ENCODE data around the gene HNRNPA2B1.
A peak's percentile ranks its signal among the peaks of the same experiment; 100 is the strongest.
"Not testable (repeated sequence)": the region's sequence is repeated elsewhere in the genome, so short reads cannot be mapped to it uniquely, and the experiment has no call there.

HNRNPA2B1 gene

DNA sequence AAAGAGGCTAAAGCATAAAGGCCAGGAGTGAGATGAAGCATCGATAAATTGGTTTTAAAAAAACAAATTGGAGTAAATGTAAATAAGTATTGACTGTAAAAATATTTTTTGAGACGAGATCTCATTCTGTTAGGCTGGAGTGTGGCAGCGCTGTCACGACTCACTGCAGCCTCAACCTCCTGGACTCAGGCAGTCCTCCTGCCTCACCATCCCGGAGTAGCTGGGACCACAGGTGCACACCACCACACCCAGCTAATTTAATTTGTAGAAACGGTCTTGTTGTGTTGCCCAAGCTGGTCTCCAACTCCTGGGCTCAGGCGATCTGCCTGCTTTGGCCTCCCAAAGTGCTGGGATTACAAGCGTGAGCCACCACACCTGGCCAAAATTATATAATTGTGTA is 17.8 kb downstream of the HNRNPA2B1 start:
- peak overlapping the region; percentile 9 for H3K27ac Mint-ChIP-seq
- H3K36me3 Mint-ChIP-seq (ENCODE audit: low read depth) = peaks cover 73% of the 10 kb centered on the region
- peaks cover 65% of the 10 kb centered on the region for H3K4me1 Mint-ChIP-seq (ENCODE audit: low read depth)

DNA sequence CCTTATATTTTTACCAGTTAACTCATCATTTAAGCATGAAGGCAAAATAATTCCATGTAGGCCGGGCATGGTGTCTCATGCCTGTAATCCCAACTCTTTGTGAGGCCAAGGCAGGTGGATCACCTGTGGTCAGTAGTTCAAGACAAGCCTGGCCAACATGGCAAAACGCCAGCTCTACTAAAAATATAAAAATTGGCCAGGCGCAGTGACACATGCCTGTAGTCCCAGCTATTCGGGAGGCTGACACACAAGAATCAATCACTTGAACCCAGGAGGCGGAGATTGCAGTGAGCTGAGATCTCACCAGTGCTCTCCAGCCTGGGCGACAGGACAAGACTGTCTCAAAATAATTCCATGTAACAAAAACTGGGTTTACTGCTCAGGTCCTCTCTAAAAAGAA is 18.3 kb downstream of the HNRNPA2B1 start:
- Mint-ChIP-seq H3K36me3 (ENCODE audit: low read depth) (peaks cover 69% of the 10 kb centered on the region), H3K4me3 (no peak overlapping the region), H3K9me3 (no peaks in the 10 kb centered on the region), H3K27ac (peak overlapping the region; percentile 9), H3K4me1 (ENCODE audit: low read depth) (peaks cover 65% of the 10 kb centered on the region), H3K27me3 (no peaks in the 10 kb centered on the region)

More for the DNA sequence above, 17.8 kb downstream of the HNRNPA2B1 start:
- Mint-ChIP-seq H3K9me3 (no peaks in the 10 kb centered on the region), H3K4me3 (no peak overlapping the region), H3K27me3 (no peaks in the 10 kb centered on the region)

DNA sequence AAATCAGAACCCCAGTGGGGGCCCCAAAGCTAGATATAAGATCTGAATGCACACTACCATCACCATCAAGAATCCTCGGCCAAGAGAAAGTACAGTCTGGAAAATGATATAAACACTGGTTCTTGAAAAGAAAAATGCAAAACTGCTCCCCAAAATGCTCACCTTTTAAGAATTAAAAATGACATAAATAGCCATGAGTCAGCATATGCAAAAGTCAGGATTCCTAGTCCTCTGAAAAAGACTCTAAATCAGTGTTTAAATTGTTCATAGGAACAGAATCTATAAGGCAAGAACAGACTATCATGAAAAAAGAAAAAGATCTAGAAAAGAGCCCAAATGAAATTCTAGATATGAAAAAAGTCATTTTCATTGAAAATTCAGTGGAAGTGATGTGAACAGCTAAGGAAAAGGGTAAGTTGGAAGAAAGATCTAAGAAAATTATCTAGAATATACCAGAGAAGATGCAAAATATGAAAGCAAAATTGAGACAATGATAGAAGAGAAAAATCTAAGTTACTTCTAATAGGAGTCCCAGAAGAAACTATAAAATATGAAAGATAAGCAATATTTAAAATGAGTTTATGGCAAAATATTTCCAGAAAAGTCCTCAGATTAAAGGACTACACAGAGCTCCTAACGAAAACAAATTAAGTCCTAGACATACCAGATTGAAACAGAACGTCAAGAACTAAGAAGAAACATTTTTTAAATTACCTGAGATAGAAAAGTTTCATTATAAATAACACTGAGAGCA is 18.9 kb downstream of the HNRNPA2B1 start:
- peaks cover 61% of the 10 kb centered on the region for H3K4me1 Mint-ChIP-seq (ENCODE audit: low read depth)
- H3K36me3 Mint-ChIP-seq (ENCODE audit: low read depth) = peaks cover 62% of the 10 kb centered on the region
- H3K27ac Mint-ChIP-seq = peak overlapping the region; percentile 86
- no peaks in the 10 kb centered on the region for H3K27me3 Mint-ChIP-seq
- peak overlapping the region; percentile 31 for H3K4me3 Mint-ChIP-seq
- H3K9me3 Mint-ChIP-seq = no peaks in the 10 kb centered on the region

DNA sequence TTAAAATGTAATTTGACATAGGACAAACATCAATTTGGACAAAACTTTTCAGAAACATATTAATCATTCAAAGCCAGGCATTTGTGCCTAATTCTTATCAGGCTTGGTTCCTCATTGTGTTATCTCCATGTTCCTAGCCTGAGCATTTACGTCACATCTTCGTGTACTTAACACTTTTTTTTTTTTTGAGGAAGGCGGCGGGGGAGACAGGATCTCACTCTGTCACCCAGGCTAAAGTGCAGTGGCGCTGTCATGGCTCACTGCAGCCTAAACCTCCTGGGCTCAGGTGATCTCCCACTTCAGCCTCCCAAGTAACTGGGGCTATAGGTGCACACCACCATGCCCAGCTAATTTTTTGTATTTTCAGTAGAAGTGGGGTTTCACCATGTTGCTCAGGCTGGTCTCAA is 19.8 kb downstream of the HNRNPA2B1 start:
- H3K9me3 Mint-ChIP-seq = no peaks in the 10 kb centered on the region
- peaks cover 56% of the 10 kb centered on the region for H3K36me3 Mint-ChIP-seq (ENCODE audit: low read depth)
- H3K4me3 Mint-ChIP-seq = no peak overlapping the region
- peak overlapping the region; percentile 4 for H3K27ac Mint-ChIP-seq
- peaks cover 53% of the 10 kb centered on the region for H3K4me1 Mint-ChIP-seq (ENCODE audit: low read depth)
- no peaks in the 10 kb centered on the region for H3K27me3 Mint-ChIP-seq

DNA sequence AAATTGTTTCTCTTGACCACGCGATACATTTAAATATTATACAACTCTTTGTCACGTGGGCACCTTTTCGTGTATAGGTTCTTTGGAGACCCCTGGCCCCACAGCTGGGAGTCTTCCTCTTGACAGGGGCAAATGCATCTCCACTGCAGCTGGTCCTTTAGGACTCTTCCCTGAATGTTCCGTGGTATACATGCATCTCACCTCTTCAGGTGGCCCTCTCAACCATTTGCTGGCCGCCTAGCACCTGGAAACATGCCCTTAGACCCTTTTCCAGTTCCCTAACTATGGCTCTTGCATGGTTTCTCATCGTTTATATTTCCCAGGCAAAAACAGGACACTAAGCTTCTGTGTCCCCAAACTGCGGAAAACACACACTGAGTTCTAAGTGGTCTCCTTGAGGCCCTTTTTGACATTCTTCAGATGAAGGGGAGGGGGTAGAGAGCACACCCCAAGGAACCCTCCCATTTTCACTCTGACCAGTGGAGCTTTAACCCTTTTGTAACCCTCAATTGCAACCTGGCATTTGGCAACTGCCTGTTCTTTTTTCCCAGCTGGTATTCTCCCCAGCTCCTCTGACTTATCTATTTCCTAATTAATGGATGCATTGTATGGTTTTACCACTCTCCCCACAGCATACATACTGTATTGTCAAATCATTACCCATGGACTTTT is 20.6 kb downstream of the HNRNPA2B1 start:
- H3K27ac Mint-ChIP-seq = peak overlapping the region; percentile 53
- peaks cover 44% of the 10 kb centered on the region for H3K4me1 Mint-ChIP-seq (ENCODE audit: low read depth)
- H3K36me3 Mint-ChIP-seq (ENCODE audit: low read depth) = peaks cover 47% of the 10 kb centered on the region
- no peaks in the 10 kb centered on the region for H3K9me3 Mint-ChIP-seq
- H3K4me3 Mint-ChIP-seq = no peak overlapping the region
- no peaks in the 10 kb centered on the region for H3K27me3 Mint-ChIP-seq

DNA sequence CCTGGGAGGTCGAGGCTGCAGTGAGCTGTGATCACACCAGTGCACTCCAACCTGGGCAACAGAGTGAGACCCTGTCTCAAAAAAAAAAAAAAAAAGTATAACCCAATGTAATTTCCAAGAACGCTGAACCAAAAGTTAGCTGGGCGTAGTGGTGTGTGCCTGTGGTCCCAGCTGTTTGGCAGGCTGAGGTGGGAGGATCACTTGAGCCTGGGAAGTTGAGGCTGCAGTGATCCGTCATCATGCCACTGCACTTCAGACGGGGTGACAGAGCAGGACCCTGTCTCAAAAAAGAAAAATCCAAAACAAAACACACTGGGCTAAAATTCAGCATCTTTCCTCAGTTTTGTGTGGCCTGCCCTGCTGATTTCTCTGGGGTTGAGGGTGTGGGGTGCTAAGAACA is 21.1 kb downstream of the HNRNPA2B1 start:
- no peak overlapping the region for H3K4me3 Mint-ChIP-seq
- H3K27me3 Mint-ChIP-seq = no peaks in the 10 kb centered on the region
- H3K27ac Mint-ChIP-seq = no peak overlapping the region
- H3K36me3 Mint-ChIP-seq (ENCODE audit: low read depth) = peaks cover 42% of the 10 kb centered on the region
- H3K4me1 Mint-ChIP-seq (ENCODE audit: low read depth) = peaks cover 39% of the 10 kb centered on the region
- H3K9me3 Mint-ChIP-seq = no peaks in the 10 kb centered on the region

DNA sequence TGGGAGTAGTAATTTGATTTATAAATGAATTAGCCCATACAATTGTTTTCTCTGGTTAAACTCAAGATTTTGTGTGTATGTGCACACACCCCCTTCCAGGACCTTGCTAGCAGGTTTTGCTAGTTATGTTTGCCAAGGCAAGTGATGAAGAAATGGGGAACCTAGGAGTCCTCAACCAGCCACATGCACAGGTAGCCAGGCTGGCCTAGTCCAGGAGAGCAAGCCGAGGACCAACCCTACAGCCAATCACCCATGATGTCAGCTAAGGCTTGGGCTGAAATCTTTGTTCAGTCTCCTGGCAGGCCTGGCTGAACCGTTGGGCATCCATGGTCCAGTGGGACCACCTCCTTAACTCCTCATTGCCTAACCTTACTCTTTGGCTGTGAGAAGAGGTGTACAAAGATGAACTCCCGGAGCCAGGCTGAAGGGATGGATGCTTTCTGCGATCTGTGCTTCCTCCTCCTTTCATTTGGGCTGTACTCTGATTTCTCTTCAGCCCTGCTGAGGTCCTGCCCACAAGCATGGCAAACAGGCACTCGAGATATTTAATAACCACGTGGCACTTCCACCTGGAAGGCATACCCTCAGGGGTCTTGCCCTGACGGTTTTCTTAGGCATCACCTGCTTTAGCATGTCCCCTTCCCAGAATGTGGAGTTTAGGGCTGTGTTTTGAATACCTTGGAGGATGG is 22.1 kb downstream of the HNRNPA2B1 start:
- Mint-ChIP-seq H3K27ac (peak overlapping the region; percentile 57), H3K9me3 (no peaks in the 10 kb centered on the region), H3K27me3 (no peaks in the 10 kb centered on the region), H3K4me1 (ENCODE audit: low read depth) (peaks cover 35% of the 10 kb centered on the region), H3K36me3 (ENCODE audit: low read depth) (peaks cover 41% of the 10 kb centered on the region), H3K4me3 (no peak overlapping the region)

DNA sequence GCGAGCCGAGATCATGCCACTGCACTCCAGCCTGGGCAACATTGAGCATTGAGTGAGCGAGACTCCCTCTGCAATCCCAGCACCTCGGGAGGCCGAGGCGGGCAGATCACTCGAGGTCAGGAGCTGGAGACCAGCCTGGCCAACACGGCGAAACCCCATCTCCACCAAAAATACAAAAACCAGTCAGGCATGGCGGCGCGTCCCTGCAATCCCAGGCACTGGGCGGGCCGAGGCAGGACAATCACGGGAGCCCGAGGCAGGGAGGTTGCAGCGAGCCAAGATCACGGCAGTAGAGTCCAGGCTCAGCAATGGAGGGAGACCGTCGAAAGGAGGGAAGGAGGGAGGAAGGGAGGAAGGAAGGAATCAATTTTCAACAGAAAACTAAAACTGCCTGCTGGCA is 23.3 kb downstream of the HNRNPA2B1 start:
- not testable (repeated sequence) for H3K9me3 Mint-ChIP-seq, H3K4me3 Mint-ChIP-seq, H3K27me3 Mint-ChIP-seq
- H3K4me1 Mint-ChIP-seq (ENCODE audit: low read depth) = peaks cover 34% of the 10 kb centered on the region
- H3K36me3 Mint-ChIP-seq (ENCODE audit: low read depth) = peaks cover 48% of the 10 kb centered on the region
- peak overlapping the region; percentile 37 for H3K27ac Mint-ChIP-seq

DNA sequence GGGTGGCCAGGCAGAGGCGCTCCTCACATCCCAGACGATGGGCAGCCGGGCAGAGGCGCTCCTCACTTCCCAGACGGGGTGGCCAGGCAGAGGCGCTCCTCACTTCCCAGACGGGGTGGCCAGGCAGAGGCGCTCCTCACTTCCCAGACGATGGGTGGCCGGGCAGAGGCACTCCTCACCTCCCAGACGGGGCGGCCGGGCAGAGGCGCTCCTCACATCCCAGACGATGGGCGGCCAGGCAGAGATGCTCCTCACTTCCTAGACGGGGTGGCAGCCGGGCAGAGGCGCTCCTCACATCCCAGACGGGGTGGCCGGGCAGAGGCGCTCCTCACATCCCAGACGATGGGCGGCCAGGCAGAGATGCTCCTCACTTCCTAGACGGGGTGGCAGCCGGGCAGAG is 23.9 kb downstream of the HNRNPA2B1 start:
- peaks cover 48% of the 10 kb centered on the region for H3K36me3 Mint-ChIP-seq (ENCODE audit: low read depth)
- H3K27me3 Mint-ChIP-seq, H3K4me3 Mint-ChIP-seq, H3K27ac Mint-ChIP-seq, H3K9me3 Mint-ChIP-seq: not testable (repeated sequence)
- peaks cover 28% of the 10 kb centered on the region for H3K4me1 Mint-ChIP-seq (ENCODE audit: low read depth)

DNA sequence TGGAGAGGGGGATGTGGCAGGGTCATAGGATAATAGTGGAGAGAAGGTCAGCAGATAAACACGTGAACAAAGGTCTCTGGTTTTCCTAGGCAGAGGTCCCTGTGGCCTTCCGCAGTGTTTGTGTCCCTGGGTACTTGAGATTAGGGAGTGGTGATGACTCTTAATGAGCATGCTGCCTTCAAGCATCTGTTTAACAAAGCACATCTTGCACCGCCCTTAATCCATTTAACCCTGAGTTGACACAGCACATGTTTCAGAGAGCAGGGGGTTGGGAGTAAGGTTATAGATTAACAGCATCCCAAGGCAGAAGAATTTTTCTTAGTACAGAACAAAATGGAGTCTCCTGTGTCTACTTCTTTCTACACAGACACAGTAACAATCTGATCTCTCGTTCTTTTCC is 24.6 kb downstream of the HNRNPA2B1 start:
- peaks cover 50% of the 10 kb centered on the region for H3K36me3 Mint-ChIP-seq (ENCODE audit: low read depth)
- H3K9me3 Mint-ChIP-seq, H3K27ac Mint-ChIP-seq, H3K4me3 Mint-ChIP-seq, H3K27me3 Mint-ChIP-seq: not testable (repeated sequence)
- H3K4me1 Mint-ChIP-seq (ENCODE audit: low read depth) = peaks cover 23% of the 10 kb centered on the region

DNA sequence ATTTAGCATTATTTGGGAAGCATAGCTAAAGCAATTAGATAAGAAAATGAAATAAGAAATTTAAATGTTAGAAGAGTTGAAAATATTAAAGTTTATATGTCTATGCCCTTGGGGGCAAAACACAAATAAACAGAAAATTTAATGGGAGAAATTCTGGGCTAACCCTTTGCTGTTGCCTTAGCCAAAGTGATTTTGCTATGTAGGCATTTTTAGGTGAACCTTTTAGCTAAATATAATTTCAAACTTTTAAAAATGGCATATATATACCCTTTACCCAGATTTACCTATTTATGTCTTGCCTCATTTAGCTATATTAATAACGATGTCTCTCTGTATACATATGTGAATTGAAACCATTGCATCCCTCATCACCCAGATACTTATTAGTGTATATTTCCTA is 28.5 kb downstream of the HNRNPA2B1 start:
- Mint-ChIP-seq H3K9me3 (no peaks in the 10 kb centered on the region), H3K4me1 (ENCODE audit: low read depth) (peaks cover 19% of the 10 kb centered on the region), H3K36me3 (ENCODE audit: low read depth) (peaks cover 46% of the 10 kb centered on the region), H3K27ac (no peak overlapping the region), H3K4me3 (no peak overlapping the region), H3K27me3 (no peaks in the 10 kb centered on the region)

DNA sequence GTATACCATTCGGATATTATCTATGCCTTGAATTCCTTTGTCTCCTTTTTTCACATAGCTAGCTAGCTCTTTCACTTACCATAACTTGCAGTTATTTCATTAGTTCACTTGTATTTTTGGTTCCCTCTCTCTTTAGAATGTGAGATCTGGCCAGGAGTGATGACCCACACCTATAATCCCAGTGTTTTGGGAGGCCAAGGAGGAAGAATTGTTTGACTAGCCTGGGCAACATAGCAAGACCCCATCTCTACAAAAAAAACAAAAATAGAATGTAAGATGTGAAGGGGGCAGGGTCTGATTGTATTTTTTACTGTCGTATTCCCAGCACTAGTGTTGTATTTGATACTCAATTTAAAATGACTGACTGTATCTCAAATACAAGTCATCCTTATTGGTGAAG is 28.9 kb downstream of the HNRNPA2B1 start:
- Mint-ChIP-seq H3K4me1 (ENCODE audit: low read depth) (peaks cover 24% of the 10 kb centered on the region), H3K27me3 (no peaks in the 10 kb centered on the region), H3K9me3 (no peaks in the 10 kb centered on the region), H3K27ac (no peak overlapping the region), H3K4me3 (no peak overlapping the region), H3K36me3 (ENCODE audit: low read depth) (peaks cover 46% of the 10 kb centered on the region)

DNA sequence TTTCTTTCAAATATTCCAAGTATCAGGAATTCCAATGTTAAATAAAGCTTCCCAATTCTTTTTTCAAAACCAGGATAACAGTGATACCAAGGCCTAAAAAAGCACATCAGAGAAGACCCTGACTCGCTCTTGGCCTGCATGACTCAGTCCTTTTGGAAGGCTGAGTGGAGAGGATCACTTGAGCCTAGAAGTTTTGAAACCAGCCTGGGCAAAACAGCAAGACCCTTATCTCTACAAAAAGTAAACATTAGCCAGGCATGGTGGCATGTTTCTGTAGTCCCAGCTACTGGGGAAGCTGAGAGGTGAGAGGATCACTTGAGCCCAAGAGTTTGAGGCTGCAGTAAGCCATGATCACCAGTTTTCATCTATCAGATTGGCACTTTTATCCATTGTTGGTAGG is 29.9 kb downstream of the HNRNPA2B1 start:
- H3K36me3 Mint-ChIP-seq (ENCODE audit: low read depth) = peaks cover 46% of the 10 kb centered on the region
- peaks cover 33% of the 10 kb centered on the region for H3K4me1 Mint-ChIP-seq (ENCODE audit: low read depth)
- H3K27me3 Mint-ChIP-seq = no peaks in the 10 kb centered on the region
- no peak overlapping the region for H3K4me3 Mint-ChIP-seq
- no peak overlapping the region for H3K27ac Mint-ChIP-seq
- no peaks in the 10 kb centered on the region for H3K9me3 Mint-ChIP-seq

DNA sequence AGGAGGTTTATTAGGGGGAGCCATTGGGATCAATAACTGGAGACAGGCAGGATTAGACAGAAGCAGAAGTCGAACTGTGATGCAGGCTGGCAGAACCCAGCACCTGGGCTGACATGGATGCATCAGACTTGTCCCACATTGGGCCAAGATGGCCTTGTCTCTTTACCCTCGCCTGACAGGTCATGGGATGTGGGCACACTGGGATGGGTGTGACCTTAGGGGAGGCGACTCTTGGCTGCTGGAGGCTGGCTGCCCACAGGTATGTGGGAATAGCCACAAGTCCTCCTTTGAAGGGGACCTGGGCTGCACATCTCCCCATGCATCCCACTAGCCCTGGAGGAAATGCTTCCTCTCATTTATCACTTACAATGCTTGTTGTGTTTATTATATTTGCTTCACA is 31.3 kb downstream of the HNRNPA2B1 start:
- H3K4me1 Mint-ChIP-seq (ENCODE audit: low read depth) = peaks cover 43% of the 10 kb centered on the region
- H3K9me3 Mint-ChIP-seq = no peaks in the 10 kb centered on the region
- no peak overlapping the region for H3K27ac Mint-ChIP-seq
- H3K4me3 Mint-ChIP-seq = no peak overlapping the region
- peaks cover 49% of the 10 kb centered on the region for H3K36me3 Mint-ChIP-seq (ENCODE audit: low read depth)
- H3K27me3 Mint-ChIP-seq = no peaks in the 10 kb centered on the region

DNA sequence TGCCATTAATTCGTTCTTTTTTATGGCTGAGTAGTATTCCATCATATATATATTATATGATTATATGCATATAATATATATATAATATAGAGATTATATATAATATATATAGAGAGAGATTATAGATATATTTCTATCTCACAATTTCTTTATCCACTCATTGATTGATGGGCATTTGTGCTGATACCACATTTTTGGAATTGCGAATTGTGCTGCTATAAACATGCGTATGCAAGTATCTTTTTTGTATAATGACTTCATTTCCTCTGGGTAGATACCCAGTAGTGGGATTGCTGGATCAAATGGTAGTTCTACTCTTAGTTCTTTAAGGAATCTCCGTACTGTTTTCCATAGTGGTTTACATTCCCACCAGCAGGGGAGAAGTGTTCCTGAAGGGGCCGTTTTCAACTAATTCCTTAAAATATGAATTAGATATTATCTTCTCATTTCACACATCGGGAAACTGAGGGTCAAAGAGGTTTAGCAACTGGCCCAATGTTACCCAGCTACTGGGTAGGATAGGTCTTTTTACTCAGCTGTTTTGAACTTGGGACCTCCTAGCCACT is 32.0 kb downstream of the HNRNPA2B1 start:
- Mint-ChIP-seq H3K9me3 (no peaks in the 10 kb centered on the region), H3K4me3 (no peak overlapping the region), H3K27me3 (no peaks in the 10 kb centered on the region), H3K27ac (no peak overlapping the region), H3K36me3 (ENCODE audit: low read depth) (peaks cover 43% of the 10 kb centered on the region), H3K4me1 (ENCODE audit: low read depth) (peaks cover 44% of the 10 kb centered on the region)
